GM19193 (cell line): Measurements from ENCODE around the gene CD14.
A peak's percentile ranks its signal among the peaks of the same experiment; 100 is the strongest.

Source experiments
- POLR2A ChIP-seq: IDR thresholded peaks from 4 replicates; pipeline ENCODE4 v1.6.1; 2011; ENCODE audit not compliant: insufficient read depth, insufficient read length; ENCODE audit errors: extremely low read depth

The CD14 gene

DNA sequence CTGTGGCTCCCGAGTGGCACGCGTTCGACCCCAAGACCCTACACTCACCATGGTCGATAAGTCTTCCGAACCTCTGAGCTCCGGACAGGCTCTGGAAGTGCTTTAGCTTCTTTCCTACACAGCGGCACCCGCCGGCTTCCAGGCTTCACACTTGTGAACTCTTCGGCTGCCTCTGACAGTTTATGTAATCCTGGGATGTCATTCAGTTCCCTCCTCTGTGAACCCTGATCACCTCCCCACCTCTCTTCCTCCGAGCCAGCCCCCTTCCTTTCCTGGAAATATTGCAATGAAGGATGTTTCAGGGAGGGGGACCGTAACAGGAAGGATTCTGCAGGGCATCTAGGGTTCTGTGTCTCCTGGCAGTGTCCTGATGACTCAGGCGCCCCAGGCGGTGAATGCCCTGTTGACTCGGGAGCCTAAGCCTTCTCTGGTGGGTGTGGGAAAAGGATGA is at the start of gene CD14:
TSS of gene CD14 (minus strand) at position 155 of the 451 bp plus-strand sequence. CDS start at position 51, 104 bp downstream.
- no peak for TF ChIP-seq POLR2A

DNA sequence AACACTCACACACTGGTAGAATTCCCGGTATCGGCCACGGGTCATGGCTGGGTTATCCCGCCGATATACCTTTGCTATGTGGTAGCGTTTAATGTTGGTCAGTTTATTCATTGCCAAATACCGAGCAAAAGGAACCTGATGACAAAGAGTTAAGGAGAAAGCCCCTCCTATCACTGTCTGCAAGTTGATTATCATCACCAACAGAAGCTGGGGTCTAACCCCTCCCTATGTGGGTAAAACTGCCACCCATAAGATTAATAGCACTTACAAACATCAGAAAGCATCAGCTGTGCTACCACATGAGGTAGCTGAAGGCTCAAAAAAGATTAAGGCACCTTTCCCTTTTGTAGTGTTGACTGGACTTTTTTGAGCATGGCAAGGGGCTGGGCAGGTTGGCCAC is 46.0 kb upstream of the CD14 start:
- no peak for TF ChIP-seq POLR2A

DNA sequence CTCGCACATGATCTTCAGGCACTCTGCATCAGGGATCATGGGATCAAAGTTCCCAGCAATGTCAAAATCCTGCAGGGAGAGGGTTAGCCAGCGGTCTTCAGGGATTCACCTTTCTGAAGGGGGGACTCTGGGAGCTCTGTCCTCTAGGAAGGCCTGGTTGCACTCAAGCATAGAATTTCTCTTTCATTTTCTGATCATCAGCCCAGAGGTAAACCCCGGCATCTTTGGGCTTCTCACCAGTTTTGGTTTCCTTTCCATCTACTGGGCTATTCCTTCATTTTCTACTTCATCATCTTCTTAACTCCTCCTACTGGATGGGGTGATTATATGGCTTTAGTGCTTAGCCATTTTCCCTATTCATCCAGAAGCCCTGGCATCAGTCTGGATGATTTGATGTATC is 45.0 kb upstream of the CD14 start:
- no peak for TF ChIP-seq POLR2A

DNA sequence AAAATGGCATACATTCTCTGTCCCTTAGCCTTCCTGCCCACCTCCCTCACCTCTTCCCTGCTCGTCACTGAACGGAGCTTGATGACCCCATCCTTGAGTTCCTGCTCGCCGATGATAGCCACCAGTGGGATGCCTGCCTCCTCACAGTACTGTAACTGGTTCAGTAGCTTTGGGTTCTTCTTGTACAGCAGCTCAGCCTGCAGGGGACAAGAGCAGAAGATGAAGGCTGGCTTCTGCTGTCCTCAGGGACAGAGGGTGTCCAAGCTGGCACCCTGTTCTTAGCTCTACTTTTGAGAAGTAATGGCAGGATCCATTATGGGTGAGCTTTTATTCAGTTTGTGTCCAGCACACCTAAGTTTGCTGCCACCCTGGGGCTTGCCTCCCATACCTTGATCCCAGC is 41.7 kb upstream of the CD14 start:
- TF ChIP-seq POLR2A, result no peak

DNA sequence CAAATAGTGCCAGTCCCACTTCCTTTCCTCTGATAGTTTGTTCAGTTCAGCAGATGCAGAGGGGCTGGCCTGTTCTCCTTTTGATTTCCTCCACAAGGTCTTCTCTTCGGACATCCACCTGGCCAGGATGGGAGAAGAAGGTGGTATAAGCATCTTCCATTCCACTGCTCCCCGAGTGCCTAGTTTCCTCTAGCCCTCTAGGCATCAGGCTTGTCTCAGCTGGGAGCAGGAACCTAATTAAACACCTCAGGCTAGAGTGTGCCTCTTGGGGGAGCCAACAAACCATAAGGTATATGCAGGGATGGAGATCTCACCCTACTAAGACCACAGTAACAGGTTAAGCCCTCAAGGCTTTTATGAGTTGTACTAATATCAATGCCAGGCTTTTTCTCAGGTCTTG is 41.2 kb upstream of the CD14 start:
- TF ChIP-seq POLR2A, result no peak

DNA sequence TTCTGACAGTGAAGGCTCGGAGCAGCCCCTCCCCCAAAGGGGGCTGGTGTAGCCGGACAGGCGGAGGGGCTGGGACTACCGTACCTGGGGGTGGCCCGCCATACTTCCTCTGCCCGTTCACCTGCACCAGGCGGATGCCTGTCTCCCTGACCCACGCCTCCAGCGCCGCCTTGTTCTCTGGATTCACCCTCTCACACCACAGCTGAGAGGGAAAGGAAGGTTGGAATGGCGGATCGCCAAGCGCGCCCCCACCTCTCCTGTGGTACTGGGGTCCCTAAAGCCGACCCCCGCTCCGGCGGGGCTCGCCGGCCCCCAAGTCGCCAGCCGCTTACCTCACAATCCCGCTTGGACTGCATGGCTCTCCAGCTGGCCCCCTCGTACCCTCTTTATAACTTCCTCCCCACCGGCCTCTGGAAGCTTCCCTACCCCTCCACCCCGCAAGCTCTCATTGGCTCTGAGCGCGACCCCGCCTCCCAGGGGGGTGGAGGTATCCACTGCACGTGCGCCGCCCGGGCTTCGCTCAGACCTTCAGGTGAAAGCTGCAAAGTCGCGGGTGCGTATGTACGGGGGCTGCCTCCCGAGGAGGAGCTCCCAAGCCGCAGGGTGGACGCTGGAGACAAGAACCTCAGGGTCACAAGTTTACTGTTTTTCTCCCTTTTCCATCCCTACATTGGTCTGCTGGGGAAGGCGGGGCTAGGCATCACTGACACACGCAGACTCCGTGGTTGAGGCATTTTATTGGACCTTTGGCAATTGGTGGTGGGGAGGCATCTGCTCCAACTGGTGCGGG is 40.4 kb upstream of the CD14 start, which contains the start of gene DND1:
TSS of gene DND1 (minus strand) at position 390 of the 790 bp plus-strand sequence. CDS start at position 356, 34 bp downstream.
- TF ChIP-seq POLR2A, result no peak

DNA sequence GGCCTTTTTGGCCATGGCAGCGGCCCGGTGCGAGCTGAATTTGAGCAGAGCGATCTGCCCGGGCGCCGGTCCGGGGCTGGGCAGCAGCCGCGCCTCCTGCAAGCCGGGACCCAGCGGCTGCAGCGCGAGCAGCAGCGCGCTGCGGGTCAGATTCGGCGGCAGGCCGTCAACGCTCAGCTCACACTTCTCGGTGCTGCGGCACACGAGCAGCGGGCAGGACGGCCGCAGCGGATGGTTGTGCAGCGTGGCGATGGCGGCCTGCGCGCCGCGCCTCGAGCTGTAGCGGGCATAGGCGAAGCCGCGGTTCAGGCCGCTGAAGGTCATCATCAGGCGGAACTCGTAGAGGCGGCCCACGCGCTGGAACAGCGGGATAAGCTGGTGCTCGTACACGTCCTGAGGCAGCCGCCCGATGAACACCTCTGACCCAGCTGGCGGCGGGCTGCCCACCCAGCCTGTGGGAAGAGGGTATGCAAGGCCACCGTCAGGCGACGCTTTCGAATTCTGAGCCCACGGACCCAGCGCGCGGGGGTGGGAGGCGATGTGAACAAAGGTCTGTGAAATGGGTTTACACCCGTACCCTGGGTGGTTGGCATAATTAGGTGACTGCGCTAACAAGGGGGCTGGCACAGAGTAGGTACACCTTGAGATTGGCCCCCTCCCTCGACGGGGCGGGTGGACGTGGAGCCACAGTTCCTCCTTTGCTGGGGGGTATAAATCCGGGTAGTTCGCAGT is 39.6 kb upstream of the CD14 start:
- peak; percentile 17 for TF ChIP-seq POLR2A

DNA sequence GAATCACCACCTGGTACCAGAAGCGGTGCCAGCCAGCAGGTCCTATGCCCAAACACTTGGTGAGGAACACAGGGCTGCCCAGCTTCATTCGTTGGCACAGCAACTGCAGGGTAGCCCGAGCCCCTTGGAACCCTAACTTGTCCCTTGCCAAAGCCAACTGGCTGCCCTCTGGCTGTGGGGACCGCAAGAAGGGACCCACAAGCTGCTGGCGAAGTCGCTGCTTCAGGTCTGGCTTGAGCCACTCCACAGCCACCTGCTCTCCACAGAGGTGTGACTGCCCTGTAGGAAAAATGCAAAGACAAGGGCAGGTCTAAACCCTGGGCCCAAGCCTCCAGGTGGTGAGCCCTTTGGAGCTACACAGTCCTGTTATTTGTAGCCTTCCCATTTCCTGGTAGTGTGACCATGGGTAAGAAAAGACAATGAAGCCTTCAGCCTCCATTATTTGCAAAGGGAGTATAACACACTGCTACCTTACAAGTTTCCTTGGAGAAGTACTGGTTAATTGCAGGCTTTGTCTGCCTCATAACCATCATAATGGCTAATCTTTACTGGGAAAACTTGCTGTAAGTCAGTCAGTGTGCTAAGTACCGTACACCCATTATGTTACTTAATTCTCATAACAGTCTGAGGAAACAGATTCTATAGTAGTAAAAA is 38.6 kb upstream of the CD14 start:
- no peak for TF ChIP-seq POLR2A

DNA sequence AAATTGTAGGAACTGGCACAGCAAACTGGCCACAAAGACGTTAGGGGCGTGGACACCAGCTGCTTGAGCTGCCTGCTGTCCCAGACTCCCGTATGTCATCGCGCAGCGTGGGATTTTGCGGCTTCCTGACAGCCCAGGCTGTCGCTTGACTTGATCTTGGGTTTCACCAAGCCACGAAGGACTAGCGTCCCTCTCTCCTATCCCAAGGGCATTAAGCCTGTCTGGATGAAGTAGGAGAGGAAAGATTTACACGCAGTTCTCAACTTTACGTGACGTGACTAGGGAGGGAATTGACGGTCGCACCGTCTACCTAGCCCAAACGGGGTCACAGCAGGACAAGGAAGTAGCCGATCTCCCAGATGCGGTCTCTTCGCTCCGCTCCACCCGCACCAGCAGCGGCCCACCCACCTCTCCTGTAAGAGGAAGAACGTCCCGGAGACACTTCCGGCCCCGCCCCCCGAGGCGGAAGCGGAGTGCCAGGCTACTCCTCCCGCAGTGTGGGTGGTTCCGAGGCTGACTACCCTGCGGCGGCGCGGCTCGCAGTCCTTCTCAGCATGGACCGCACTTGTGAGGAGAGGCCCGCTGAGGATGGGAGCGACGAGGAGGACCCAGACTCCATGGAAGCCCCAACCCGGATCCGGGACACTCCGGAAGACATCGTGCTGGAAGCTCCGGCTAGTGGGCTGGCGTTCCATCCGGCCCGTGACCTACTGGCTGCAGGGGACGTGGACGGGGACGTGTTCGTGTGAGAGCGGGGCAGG is 31.6 kb upstream of the CD14 start, which contains the start of gene WDR55:
TSS of gene WDR55 (plus strand) at position 546 of the 761 bp plus-strand sequence. CDS start at position 555, 9 bp downstream.
- peak; percentile 88 for TF ChIP-seq POLR2A

DNA sequence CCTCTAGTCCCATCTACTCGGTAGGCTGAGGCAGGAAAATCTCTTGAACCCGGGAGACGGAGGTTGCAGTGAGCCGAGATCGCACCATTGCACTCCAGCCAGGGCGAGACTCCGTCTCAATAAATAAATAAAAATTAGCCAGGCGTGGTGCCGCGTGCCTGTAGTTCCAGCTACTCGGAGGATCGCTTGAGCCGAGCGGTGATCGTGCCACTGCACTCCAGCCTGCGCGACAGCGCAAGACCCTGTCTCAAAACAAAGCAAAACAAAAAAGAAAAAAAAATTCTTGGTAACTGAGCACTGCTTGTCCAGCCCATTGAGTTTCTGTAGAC is 31.0 kb upstream of the CD14 start:
- no peak for TF ChIP-seq POLR2A

DNA sequence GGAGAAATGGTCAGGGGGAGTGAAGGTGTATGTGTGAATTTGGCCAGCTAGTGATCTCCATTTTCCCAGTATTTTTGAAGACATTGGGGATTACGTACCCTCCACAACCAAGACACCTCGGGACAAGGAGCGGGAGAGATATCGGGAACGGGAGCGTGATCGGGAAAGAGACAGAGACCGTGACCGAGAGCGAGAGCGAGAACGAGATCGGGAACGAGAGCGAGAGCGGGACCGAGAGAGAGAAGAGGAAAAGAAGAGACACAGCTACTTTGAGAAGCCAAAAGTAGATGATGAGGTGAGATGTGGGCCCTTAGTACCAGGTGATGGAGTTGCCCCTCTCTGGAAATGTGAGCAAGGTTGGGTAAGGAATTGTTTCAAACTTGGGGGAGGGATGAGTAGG is 25.9 kb upstream of the CD14 start:
- TF ChIP-seq POLR2A, result no peak

DNA sequence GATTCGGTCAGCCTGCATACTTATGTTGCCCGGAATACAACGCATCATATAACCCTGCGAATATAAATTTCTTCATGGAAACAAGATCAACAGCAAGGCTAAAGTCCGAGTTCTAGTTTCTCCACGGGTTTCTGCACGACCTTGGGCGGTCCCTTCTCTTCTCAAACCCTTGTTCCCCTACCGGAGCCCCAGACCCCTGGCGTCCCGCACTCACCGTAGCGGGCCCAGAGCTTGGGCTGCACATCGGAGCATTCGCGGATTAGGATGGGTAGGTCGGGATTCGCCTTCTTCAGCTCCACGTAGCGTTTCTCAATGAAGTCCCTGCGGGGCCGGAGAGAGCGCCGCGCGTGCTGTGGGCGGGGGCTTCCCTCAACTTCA is 14.1 kb upstream of the CD14 start:
- no peak for TF ChIP-seq POLR2A

DNA sequence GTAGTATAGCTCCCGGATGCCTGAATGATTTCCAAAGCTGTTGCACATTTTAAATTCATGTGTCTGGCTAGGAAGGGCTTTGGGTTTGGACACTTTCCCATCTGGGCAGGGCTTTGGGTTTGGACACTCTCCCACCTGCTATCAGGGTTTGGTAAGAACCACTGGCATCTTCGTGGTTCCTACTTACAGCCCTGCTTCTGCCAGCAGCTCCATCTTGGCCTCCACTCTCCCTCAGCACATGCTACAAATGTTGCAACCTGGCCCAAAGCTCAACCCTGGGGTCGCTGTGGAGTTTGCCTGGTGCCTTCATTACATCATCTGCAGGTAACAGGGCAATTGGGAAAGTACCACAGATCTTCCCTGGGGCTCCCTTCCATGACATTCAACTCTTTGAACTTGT is 9.7 kb upstream of the CD14 start:
- TF ChIP-seq POLR2A, result no peak

DNA sequence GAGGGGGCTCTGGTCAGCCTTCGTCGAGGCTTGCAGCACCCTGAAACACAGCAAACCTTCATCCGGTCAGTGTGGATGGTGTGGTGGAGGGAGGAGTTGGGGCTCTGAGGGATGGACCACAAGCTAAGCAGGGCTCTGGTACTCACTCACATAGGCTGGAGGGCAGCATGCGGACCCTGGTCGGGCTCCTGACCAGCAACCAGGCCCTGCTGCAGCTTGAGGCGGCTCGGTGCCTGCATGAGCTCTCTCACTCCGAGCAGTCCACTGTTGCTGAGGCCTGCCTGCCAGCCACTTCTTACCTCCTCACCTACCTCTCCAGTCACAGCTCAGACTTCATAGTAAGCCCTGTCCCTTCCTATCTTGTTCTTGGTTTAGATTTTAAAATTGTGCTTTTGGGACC is 8.7 kb upstream of the CD14 start:
- TF ChIP-seq POLR2A, result no peak

DNA sequence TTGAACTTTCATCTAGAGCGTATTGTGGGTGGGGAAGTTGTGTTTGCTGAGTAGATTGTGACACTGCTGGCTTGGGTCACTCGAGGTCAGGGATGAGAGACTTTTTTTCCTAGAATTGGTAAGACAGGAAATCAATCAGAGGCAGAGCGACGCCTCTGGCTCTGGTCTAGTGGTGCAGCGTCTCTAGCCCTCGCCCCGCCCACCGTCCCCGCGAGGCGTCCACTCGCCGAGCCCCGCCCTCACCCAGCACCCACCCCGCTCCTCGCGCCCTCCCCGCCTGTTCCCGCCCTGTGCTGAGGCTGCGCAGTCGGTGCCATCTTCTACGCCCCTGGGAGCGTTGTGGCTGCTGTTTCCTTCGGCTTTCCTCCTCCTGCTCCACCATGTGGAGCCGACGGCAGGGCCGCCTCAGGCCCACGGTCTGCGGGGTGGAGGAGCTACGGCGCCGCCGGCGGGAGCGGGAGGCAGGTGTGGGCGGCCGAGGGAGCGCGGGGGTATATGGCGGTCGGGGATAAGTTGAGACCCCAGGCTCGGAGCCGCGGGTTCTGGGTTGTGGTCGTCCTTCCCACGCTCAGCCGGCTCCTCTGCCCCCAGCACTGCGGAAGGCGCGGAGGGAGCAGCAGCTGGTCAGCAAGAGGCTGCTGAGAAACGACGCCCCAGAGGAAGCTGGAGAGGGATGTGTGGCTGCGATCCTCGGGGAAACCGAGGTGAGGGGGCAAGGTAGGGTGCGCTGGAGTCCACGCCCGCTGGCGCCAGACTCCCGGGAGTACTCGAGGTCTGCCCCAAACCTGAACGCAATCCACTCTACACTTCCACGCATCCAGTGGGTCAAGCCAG is 6.4 kb upstream of the CD14 start, which contains the start of gene TMCO6:
TSS of gene TMCO6 (plus strand) at position 304 of the 834 bp plus-strand sequence. CDS start at position 381, 77 bp downstream.
- TF ChIP-seq POLR2A, result peak; percentile 82
